Fibroblast of lung (primary cell): ENCODE measurements around the gene SVEP1. TPM values are rescaled to one million over a fixed set of nuclear protein-coding genes. Genes with fewer than 3 reads are reported as not detected.

ENCODE experiments used
- DNase-seq, 2 donors: peaks; one replicate each; pipeline versions ENCODE4 v3.0.0 to v3.0.0-alpha.2; 2010; ENCODE audit warnings: low read depth in 2 of 2
- H2AFZ ChIP-seq: 2 replicates; pipeline ENCODE4 v1.5.1; 2012; ENCODE audit warnings: low read length, control low read depth, inconsistent platforms
- H3K27ac ChIP-seq: 2 replicates; pipeline ENCODE4 v1.5.1; 2011; ENCODE audit warnings: low read length, control low read depth; ENCODE audit not compliant: insufficient read depth
- H3K27me3 ChIP-seq: 2 replicates; pipeline ENCODE4 v1.5.1; 2011; ENCODE audit warnings: mild to moderate bottlenecking, low read length; ENCODE audit not compliant: control insufficient read depth, insufficient read depth
- H3K36me3 ChIP-seq: 2 replicates; pipeline ENCODE4 v1.5.1; 2011; ENCODE audit warnings: low read length; ENCODE audit not compliant: control insufficient read depth, insufficient read depth
- H3K4me1 ChIP-seq: 2 replicates; pipeline ENCODE4 v1.5.1; 2011; ENCODE audit warnings: low read length; ENCODE audit not compliant: control insufficient read depth, insufficient read depth; ENCODE audit errors: extremely low read depth
- H3K4me2 ChIP-seq: 2 replicates; pipeline ENCODE4 v1.5.1; 2011; ENCODE audit warnings: low read length, control low read depth; ENCODE audit not compliant: insufficient read depth; ENCODE audit errors: extremely low read depth
- H3K4me3 ChIP-seq, 4 experiments: fragments of 200-600 bp in 1 of 4; sonication (generic) in 1 of 4; replicated peaks in 1 of 4; 2 replicates each; pipeline ENCODE4 v1.5.1; 2011 to 2016; ENCODE audit warnings: low read length in 4 of 4, low read depth in 3 of 4, mild to moderate bottlenecking in 3 of 4, control low read depth in 2 of 4, inconsistent platforms in 1 of 4, mixed read lengths in 1 of 4; ENCODE audit not compliant: insufficient read depth in 1 of 4; ENCODE audit errors: control extremely low read depth in 1 of 4
- H3K79me2 ChIP-seq: 2 replicates; pipeline ENCODE4 v1.5.1; 2012; ENCODE audit warnings: mild to moderate bottlenecking, low read length, inconsistent platforms; ENCODE audit not compliant: control insufficient read depth, insufficient read depth
- H3K9ac ChIP-seq: 2 replicates; pipeline ENCODE4 v1.5.1; 2011; ENCODE audit warnings: mild to moderate bottlenecking, low read length, control low read depth; ENCODE audit not compliant: insufficient read depth
- H3K9me3 ChIP-seq: 2 replicates; pipeline ENCODE4 v1.5.1; 2012; ENCODE audit warnings: low read depth, low read length; ENCODE audit not compliant: control insufficient read depth, insufficient read depth
- H4K20me1 ChIP-seq: 2 replicates; pipeline ENCODE4 v1.5.1; 2011; ENCODE audit warnings: low read length; ENCODE audit not compliant: control insufficient read depth, insufficient read depth; ENCODE audit errors: extremely low read depth
- CTCF ChIP-seq, 2 donors: IDR thresholded peaks in 1 of 2; conservative IDR thresholded peaks in 1 of 2; 1 replicate in 1 of 2; 2 replicates in 1 of 2; pipeline ENCODE4 v1.5.1; 2011 to 2012; ENCODE audit warnings: low read length in 2 of 2, control low read depth in 1 of 2, inconsistent platforms in 1 of 2, low read depth in 1 of 2, mild to moderate bottlenecking in 1 of 2
- EZH2 ChIP-seq: IDR thresholded peaks from 2 replicates; pipeline ENCODE4 v1.5.1; 2012; ENCODE audit warnings: low read length, control low read depth, mild to moderate bottlenecking; ENCODE audit errors: missing control alignments
- polyA plus RNA-seq, 2 donors: library from polyadenylated mRNA; depleted of rRNA in 1 of 2; stranded (reverse) in 1 of 2; unstranded in 1 of 2; fragments of >200 nt; gene quantifications; 2 replicates each; pipeline ENCODE4 v1.2.1, GENCODE V29; 2011 to 2012; ENCODE audit warnings: missing spikeins in 1 of 2
- total RNA-seq: library from RNA; depleted of rRNA; stranded (reverse); fragments of >200 nt; gene quantifications from 2 replicates; pipeline ENCODE4 v1.2.1, GENCODE V29; 2014

The SVEP1 gene
- total and polyA plus RNA-seq, 2 donors (not counting 1 experiment from before 2014, with no cell fraction given), result 46.3 to 96.9 TPM

GRCh38 chr9:110334183-110334582 lies 245.4 kb downstream of the SVEP1 start:
- Histone ChIP-seq H4K20me1 (no peaks in the 10 kb centered on the region), H2AFZ (no peak overlapping the region), H3K9ac (no peak overlapping the region), H3K79me2 (no peaks in the 10 kb centered on the region), H3K4me1 (peaks cover 6% of the 10 kb centered on the region), H3K9me3 (no peaks in the 10 kb centered on the region), H3K27ac (no peak overlapping the region), H3K4me2 (no peak overlapping the region), H3K4me3 (no peak overlapping the region), H3K36me3 (no peaks in the 10 kb centered on the region), H3K27me3 (no peaks in the 10 kb centered on the region)
- no peak for DNase-seq
- TF ChIP-seq EZH2 (no peak), CTCF (conservative IDR thresholded peaks at IDR 0.05 in 1 of 2, IDR thresholded peaks at IDR 0.05 in 1 of 2; ENCODE audit: low read depth in 1 of 2, low read length in 2 of 2) (no peak)

- no peak overlapping the region for H3K27ac ChIP-seq
- no peaks in the 10 kb centered on the region for H3K79me2 ChIP-seq
- H3K4me2 ChIP-seq, result no peak overlapping the region
- no peak overlapping the region for H2AFZ ChIP-seq
- H3K4me1 ChIP-seq, result no peaks in the 10 kb centered on the region
- no peaks in the 10 kb centered on the region for H3K9me3 ChIP-seq
- no peaks in the 10 kb centered on the region for H3K36me3 ChIP-seq
- DNase-seq, result no peak
- H3K4me3 ChIP-seq, result no peak overlapping the region
- H4K20me1 ChIP-seq, result no peaks in the 10 kb centered on the region
- no peak for TF ChIP-seq EZH2
- TF ChIP-seq CTCF (conservative IDR thresholded peaks at IDR 0.05 in 1 of 2, IDR thresholded peaks at IDR 0.05 in 1 of 2; ENCODE audit: low read depth in 1 of 2, low read length in 2 of 2), result no peak
- no peak overlapping the region for H3K9ac ChIP-seq
- no peaks in the 10 kb centered on the region for H3K27me3 ChIP-seq
Observed at GRCh38 chr9:110332766-110333165, 246.8 kb downstream of the SVEP1 start.

- no peak for TF ChIP-seq CTCF (conservative IDR thresholded peaks at IDR 0.05 in 1 of 2, IDR thresholded peaks at IDR 0.05 in 1 of 2; ENCODE audit: low read depth in 1 of 2, low read length in 2 of 2)
- no peak for TF ChIP-seq EZH2
- Histone ChIP-seq H3K27me3 (no peaks in the 10 kb centered on the region), H3K4me2 (no peak overlapping the region), H3K27ac (no peak overlapping the region), H3K4me1 (no peaks in the 10 kb centered on the region), H3K9me3 (no peaks in the 10 kb centered on the region), H2AFZ (no peak overlapping the region), H3K9ac (no peak overlapping the region), H3K36me3 (no peaks in the 10 kb centered on the region), H4K20me1 (no peaks in the 10 kb centered on the region), H3K79me2 (no peaks in the 10 kb centered on the region), H3K4me3 (no peak overlapping the region)
- DNase-seq, result peak; percentile 40 to 55
Observed at GRCh38 chr9:110330484-110331105, 248.9 kb downstream of the SVEP1 start.
